Astrocyte (in vitro differentiated cells and primary cell): ENCODE results near the gene SH3BP5L.

Experiments used
- CTCF ChIP-seq: IDR thresholded peaks from 2 replicates; pipeline ENCODE4 v1.5.1; 2011; ENCODE audit warnings: low read depth, mild to moderate bottlenecking, inconsistent platforms, low read length, moderate library complexity; ENCODE audit not compliant: insufficient read depth
- EZH2 ChIP-seq: IDR thresholded peaks from 2 replicates; pipeline ENCODE4 v1.6.1; 2012; ENCODE audit warnings: mild to moderate bottlenecking, low read length, inconsistent platforms; ENCODE audit not compliant: insufficient read depth

- TF ChIP-seq EZH2 (no peak), CTCF (no peak)
Measured at GRCh38 chr1:248860007-248860406, 34.3 kb upstream of the SH3BP5L start.
